HG03460 (cell line): Measurements from ENCODE around the gene TOB2.
"Not testable (repeated sequence)": the region's sequence is repeated elsewhere in the genome, so short reads cannot be mapped to it uniquely, and the experiment has no call there.

ENCODE experiments used
- ATAC-seq: cut with Tn5 transposase; IDR thresholded peaks from one replicate; pipeline ENCODE4 v1.9.1; 2021; ENCODE audit not compliant: unreplicated experiment

The TOB2 gene

DNA sequence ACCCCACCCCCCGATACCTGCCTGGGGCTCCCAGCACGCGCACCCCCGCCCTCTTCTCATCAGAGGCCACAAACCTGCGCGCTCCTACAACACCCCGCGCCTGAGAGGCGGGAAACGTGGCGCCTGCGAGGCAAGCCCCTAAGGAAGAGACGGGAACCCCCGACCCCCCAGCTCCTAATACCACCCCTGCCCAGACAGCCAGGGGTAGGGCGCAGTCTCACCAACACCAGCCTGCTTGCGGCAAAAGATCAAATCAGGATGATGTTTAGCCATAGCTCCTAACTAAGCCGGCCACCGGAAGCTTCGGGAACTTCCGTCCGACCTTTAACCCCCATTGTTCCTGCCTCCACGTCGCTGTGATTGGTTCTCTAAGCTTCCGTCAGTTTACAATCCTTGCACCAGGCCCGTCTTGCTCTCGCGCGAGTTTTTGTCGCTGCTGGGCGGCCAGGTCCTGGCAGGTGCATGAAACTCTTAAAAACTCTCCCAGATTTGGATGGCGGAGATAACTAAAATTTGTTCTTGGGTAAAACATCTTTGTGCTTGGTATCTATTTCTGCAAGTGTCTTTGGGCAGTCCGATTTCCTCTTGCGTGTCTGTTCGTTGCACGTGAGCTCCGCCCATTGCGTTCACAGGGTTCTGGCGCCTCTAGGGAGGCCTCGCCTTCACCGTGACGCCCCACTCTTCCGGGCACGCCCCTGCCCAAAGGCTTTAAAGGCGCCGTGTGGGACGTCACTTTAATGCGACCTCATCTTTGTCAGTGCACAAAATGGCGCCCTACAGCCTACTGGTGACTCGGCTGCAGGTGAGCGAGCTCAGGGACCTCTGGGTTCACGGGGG is 22.0 kb upstream of the TOB2 start, which contains the start of the genes ACO2 and PHF5A:
ACO2 (plus strand) TSS at position 737 of the 837 bp plus-strand sequence; CDS start at position 767, 30 bp downstream.
PHF5A (minus strand) TSS at position 312 of the 837 bp plus-strand sequence; CDS start at position 273, 39 bp downstream.
- peak; percentile 78 for ATAC-seq

GRCh38 chr22:41461901-41462300 is 15.3 kb upstream of the TOB2 start:
- ATAC-seq = no peak

- not testable (repeated sequence) for ATAC-seq
Measured at GRCh38 chr22:41460071-41460470, 13.5 kb upstream of the TOB2 start.

GRCh38 chr22:41459431-41459830 is 12.8 kb upstream of the TOB2 start:
- no peak for ATAC-seq

GRCh38 chr22:41458161-41458728 is 11.6 kb upstream of the TOB2 start:
- ATAC-seq = no peak

DNA sequence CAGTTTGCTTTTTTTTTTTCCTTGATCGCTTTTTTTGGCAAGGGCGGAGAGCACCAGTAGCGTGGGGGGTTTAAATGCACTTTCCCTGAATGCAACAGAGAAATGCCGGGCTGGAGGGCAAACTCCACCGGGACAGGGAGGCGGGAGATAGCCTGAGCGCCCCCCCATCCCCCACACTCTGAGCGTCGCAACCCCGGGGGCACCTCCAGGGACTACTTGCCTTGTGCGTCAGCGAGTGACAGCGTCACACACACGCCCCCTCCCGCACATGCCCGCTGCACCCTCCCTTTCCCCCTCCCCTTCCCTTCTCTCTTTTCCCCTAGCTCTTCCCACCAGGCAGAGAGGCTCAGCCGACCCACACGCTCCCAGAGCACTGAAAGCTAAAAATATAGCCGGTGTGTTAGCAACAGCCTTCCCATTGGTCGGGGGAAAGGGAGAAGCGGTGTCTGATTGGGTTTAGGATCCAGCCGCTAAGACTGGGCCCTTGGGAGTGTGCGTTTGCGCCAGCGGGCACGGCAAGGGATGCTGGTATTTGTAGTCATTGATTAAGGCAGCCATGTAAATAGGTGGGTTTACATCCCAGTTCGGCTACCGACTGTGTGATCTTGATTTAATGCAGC is 1.7 kb upstream of the TOB2 start:
- peak; percentile 43 for ATAC-seq

DNA sequence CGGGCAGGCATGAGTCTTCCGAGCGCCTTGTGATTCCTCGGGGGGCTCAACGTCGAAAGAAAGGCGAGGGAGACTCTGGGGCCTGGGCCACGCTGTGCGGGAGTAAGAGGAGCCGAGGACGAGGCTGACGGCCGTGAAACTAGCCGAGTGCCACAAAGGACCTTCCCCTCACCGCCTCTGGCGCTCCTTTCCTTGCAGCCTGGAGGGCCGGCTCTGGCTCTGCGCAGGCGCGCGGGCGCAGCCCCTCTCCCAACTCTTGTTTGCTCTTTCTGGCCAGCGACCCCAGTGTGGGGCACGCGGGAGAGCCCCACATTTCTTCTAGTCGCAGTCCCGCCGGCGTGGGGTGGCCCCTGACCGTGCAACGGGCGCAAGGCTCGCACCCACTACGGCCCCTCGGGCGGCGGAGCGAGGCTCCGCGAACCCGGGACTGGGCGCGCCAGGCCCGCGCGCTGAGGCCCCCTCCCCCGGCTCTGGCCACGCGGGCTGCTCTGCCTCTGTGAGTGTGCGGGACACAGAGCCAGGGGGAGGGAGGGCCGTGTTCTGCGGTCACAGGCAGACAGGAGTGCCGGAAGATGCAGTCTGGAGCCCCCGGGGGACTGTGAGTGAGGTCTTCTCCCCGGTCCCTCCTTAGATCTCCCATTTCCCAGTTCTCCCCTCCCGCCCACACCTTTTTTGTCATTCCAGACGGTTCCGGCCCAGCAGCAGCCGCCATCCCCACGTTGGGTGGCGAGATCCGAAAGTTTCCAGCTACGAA is 1.0 kb upstream of the TOB2 start:
- no peak for ATAC-seq

GRCh38 chr22:41446057-41446501 is 522 bp downstream of the TOB2 start:
- no peak for ATAC-seq

GRCh38 chr22:41445129-41446056 is 1.2 kb downstream of the TOB2 start:
- ATAC-seq = no peak

GRCh38 chr22:41444360-41445128 is 2.1 kb downstream of the TOB2 start:
- ATAC-seq = peak; percentile 44

DNA sequence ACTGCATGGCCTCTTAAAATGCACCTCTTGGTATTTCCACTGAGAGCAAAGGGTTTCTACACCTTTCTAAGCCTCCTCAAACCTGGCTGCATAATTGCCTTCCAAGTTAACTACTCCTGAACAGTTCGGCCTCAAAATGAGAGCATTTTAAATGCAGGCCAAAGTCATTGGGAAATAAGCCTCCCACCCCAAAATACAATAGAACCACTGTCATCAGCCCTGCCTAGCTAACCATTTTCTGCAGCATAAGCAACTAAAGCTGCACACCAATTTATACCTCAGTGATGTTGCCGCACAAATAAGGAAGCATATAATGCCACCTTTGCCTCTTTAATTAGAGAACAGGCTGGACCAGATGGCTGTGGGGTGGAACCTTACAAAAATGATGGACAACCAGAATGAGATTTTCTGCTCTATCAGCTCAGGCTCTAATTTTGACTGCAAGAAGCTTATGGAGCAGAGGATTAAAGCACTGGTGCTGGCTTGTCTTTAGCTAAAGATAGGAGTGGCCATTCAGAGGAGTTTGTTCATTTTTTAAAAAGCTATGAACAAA is 4.3 kb downstream of the TOB2 start:
- no peak for ATAC-seq

DNA sequence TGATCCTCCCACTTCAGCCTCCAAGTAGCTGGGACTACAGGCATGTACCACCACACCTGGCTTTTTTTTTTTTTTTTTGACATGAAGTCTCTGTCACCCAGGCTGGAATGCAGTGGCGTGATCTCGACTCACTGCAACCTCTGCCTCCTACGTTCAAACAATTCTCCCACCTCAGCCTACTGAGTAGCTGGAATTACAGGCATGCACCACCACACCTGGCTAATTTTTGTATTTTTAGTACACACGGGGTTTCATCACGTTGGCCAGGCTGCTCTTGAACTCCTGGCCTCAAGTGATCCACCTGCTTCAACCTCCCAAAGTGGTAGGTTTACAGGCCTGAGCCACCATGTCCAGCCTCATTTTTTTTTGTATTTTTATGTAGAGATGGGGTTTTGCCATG is 6.1 kb downstream of the TOB2 start:
- not testable (repeated sequence) for ATAC-seq

GRCh38 chr22:41437198-41437597 is 9.4 kb downstream of the TOB2 start:
- ATAC-seq = no peak

DNA sequence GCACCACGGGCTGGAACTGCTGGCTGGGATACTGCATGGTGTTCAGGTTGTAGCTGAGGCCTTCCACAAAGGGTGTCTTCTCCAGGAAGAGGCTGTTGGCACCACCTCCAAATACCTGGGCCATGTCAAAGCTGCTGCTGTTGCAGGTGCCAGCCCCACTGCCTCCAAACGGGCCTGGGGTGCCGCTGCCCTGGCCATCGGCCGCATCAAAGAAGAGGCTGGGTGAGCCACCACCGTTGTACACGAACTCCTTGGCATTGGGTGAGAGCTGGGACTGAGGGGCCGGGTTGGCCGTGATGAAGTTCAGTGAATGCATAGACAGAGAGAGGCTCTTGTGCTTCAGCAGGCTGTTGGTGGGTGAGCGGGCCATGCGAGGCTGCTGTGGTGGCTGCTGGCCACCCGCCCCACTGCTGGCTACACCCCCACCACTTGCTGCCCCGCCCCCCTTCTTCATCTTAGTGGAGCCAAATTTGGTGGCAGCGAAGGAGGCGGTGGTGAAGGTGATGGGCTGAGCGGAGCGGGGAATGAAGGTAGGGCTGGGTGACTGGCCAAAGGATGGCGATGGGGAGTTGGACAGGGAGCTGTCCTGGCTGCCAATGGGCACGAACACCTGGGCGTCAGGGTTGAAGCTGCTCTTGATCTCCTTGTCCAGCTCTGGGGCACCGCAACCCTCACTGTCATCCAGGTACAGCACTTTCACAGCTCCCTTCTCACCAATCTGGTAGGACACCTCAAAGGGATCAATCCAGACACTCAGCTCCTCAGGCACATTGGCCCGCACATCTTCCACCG is 10.1 kb downstream of the TOB2 start:
- no peak for ATAC-seq

GRCh38 chr22:41435560-41435959 is 11.0 kb downstream of the TOB2 start:
- no peak for ATAC-seq

DNA sequence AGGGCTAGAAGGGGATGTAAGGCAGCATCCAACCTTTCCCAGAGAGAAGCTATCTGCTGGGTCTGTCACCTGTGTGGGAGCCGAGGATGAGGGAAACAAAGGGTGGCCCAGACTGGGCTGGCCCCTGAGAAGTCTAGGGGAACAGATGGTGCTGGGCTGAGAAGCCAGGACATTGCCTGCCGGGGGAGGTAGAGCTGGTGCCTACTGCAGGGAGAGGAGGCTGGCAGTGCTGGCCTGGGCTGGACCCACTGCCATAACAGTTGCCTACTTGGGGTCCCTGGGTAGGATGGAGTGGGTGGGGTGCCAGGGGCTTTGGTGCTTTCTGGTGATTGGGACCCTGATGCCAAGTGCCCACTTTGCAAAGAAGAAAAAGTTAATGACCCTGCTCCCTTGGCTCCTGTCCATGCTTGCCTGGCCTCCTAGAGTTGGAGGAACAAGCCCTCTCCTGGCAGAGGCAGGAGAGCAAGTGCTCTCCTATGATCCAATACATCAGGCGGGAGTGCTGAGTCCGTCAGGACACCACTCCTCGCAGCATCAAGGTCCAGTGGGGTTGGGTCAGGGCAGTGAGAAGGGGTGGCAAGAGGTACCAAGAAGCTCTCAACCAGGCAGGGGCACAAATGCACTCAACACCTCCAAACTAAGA is 12.1 kb downstream of the TOB2 start:
- ATAC-seq = not testable (repeated sequence)

GRCh38 chr22:41433480-41433879 is 13.1 kb downstream of the TOB2 start:
- ATAC-seq = not testable (repeated sequence)

GRCh38 chr22:41431656-41432055 is 14.9 kb downstream of the TOB2 start:
- ATAC-seq = no peak
